ENCODE data around the gene PRDM5.

PRDM5 gene

DNA sequence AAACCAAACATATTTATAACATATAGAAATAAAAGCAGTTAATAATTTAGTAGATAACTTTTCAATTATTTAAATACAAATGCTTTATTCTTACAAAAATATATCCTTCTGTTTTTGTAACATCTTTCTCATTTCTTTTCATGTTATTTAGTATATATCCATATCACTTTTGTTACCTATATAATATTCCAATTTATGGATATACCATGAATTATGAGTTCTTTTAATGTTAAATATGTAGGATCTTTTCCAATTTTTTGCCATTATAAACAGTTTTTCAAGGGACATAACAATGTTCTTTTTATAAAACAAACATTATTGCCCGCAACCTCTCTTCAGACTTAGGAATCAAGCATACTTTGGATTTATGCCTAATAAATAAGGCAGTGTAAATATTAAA is 151.6 kb downstream of the PRDM5 start:
- Histone ChIP-seq H3K27me3 (ENCODE audit: control insufficient read depth, insufficient read depth, low read length, poor library complexity, severe bottlenecking) (no peaks in the 10 kb centered on the region), H3K4me1 (ENCODE audit: control insufficient read depth, insufficient read depth, low read length) (no peaks in the 10 kb centered on the region), H3K4me3 (ENCODE audit: insufficient read depth, low read depth, low read length) (no peak overlapping the region), H3K36me3 (ENCODE audit: control insufficient read depth, insufficient read depth, low read length) (no peaks in the 10 kb centered on the region), H3K9me3 (ENCODE audit: control insufficient read depth, low read length) (no peaks in the 10 kb centered on the region), H3K27ac (ENCODE audit: insufficient read depth, low read depth, low read length, poor library complexity, severe bottlenecking) (no peak overlapping the region)
- 100% methylated on average over 1 of the region's 1 CpG; no CpG with 5 or more reads in 1 of the 2 experiments for WGBS, 2 experiments

DNA sequence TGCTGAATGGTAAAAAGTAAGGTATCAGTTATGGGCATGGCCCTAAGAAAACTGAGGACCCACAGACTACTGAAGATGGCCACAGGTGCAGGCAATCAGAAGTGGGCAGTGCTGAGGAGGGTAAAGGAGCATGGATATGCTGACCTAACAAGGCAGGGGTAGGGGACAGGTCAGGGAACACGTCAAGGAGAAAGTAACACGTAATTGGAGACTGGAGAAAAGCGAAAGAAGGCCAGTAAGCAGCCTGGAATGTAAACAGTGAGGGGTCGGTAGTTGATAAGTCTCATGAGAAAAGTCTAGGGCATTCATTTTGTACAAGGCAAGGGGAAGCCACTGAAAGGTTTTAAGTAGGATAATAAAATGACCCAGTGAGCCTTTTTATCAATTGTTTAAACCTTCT is 153.3 kb downstream of the PRDM5 start:
- Histone ChIP-seq H3K4me1 (ENCODE audit: control insufficient read depth, insufficient read depth, low read length) (no peaks in the 10 kb centered on the region), H3K27ac (ENCODE audit: insufficient read depth, low read depth, low read length, poor library complexity, severe bottlenecking) (no peak overlapping the region), H3K9me3 (ENCODE audit: control insufficient read depth, low read length) (no peaks in the 10 kb centered on the region), H3K4me3 (ENCODE audit: insufficient read depth, low read depth, low read length) (no peak overlapping the region), H3K27me3 (ENCODE audit: control insufficient read depth, insufficient read depth, low read length, poor library complexity, severe bottlenecking) (no peaks in the 10 kb centered on the region), H3K36me3 (ENCODE audit: control insufficient read depth, insufficient read depth, low read length) (no peaks in the 10 kb centered on the region)
- 63 to 65% methylated on average over 4 of the region's 4 CpGs for WGBS, 2 experiments

DNA sequence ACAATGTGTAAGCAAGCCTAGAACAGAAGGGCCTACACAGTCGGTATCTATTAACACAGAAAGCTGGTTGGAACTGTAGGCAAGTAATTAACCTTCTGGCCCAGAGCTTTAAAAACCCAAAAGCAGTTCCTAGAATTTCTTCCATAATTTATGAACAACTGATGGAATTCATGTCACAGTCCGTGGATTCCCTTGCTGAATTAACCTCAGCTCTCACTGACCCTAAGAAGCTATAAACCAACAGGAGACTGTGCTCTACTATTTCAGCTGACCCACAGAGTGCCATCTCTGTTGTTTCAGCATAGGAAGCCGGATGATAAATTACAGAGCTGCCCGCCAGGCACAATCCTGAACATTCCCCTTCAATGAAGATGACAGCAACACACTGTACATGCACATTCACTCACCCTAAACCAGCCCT is 157.3 kb downstream of the PRDM5 start:
- Histone ChIP-seq H3K27ac (ENCODE audit: insufficient read depth, low read depth, low read length, poor library complexity, severe bottlenecking) (peak overlapping the region; percentile 6), H3K4me1 (ENCODE audit: control insufficient read depth, insufficient read depth, low read length) (no peaks in the 10 kb centered on the region), H3K36me3 (ENCODE audit: control insufficient read depth, insufficient read depth, low read length) (no peaks in the 10 kb centered on the region), H3K4me3 (ENCODE audit: insufficient read depth, low read depth, low read length) (no peak overlapping the region), H3K9me3 (ENCODE audit: control insufficient read depth, low read length) (no peaks in the 10 kb centered on the region), H3K27me3 (ENCODE audit: control insufficient read depth, insufficient read depth, low read length, poor library complexity, severe bottlenecking) (no peaks in the 10 kb centered on the region)
- WGBS, 2 experiments = 88 to 92% methylated on average over 4 of the region's 4 CpGs

DNA sequence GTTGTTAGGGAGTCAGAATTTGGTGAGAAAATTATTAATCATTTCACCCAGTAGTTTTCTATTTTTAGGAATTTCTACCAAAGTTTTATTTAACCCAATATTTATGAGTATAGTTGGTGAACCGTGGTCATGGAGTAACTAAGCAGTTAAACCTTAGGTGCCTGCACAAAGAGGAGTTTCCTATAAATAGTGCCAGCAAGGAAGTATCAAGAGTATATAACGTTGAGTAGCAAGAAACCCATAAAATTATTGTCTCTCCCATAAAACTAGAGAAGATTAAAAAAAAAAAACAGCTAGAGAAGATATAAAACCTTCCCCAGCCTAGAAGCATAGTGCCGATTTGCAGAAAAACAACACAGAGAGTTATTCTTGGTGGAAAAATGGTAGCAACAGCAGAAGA is 158.9 kb downstream of the PRDM5 start:
- no peaks in the 10 kb centered on the region for H3K36me3 ChIP-seq (ENCODE audit: control insufficient read depth, insufficient read depth, low read length)
- WGBS, 2 experiments = 96 to 100% methylated on average over 1 to 3 of the region's 3 CpGs
- no peaks in the 10 kb centered on the region for H3K9me3 ChIP-seq (ENCODE audit: control insufficient read depth, low read length)
- H3K27ac ChIP-seq (ENCODE audit: insufficient read depth, low read depth, low read length, poor library complexity, severe bottlenecking) = no peak overlapping the region
- H3K4me1 ChIP-seq (ENCODE audit: control insufficient read depth, insufficient read depth, low read length) = no peaks in the 10 kb centered on the region
- H3K4me3 ChIP-seq (ENCODE audit: insufficient read depth, low read depth, low read length) = no peak overlapping the region
- H3K27me3 ChIP-seq (ENCODE audit: control insufficient read depth, insufficient read depth, low read length, poor library complexity, severe bottlenecking) = no peaks in the 10 kb centered on the region

DNA sequence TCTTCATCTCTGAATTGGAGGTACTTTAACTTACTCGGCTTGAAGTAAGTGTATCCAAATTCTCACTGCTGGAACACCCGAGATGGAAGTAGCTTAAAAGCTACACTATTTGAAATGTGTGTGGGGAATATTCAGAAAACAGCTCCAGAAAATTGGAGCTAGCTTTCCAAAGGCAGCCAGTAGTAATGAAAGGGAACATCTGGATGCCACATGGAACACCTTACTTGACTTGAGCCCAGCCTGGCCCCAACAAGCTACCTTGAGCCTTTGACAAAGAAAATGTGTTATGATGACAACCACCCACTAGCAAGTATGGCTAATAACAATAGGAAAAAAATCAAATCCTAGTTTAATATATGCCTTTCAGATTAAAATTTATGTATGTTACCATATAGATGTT is 161.5 kb downstream of the PRDM5 start:
- Histone ChIP-seq H3K27ac (ENCODE audit: insufficient read depth, low read depth, low read length, poor library complexity, severe bottlenecking) (no peak overlapping the region), H3K4me3 (ENCODE audit: insufficient read depth, low read depth, low read length) (no peak overlapping the region), H3K9me3 (ENCODE audit: control insufficient read depth, low read length) (no peaks in the 10 kb centered on the region), H3K4me1 (ENCODE audit: control insufficient read depth, insufficient read depth, low read length) (no peaks in the 10 kb centered on the region), H3K27me3 (ENCODE audit: control insufficient read depth, insufficient read depth, low read length, poor library complexity, severe bottlenecking) (no peaks in the 10 kb centered on the region), H3K36me3 (ENCODE audit: control insufficient read depth, insufficient read depth, low read length) (no peaks in the 10 kb centered on the region)
- 91 to 96% methylated on average over 2 of the region's 2 CpGs for WGBS, 2 experiments

DNA sequence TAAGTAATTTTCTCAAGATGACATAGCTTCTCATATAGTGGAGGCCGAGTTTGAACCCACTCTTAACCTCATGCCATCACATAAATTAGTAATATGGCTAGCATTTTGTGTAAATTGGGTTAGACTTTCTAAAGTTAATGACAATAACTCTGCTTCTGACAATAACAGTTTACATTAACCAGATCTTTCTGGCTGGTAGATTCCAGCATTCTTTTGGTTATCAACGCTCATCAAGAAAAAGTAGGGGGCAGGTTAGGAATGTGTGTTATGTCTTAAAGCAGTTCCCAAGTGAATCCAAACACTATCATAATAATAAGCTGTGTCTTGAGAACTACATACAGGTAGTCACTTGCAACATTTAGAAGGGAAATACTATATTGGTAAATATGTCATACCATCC is 162.5 kb downstream of the PRDM5 start:
- H3K36me3 ChIP-seq (ENCODE audit: control insufficient read depth, insufficient read depth, low read length) = no peaks in the 10 kb centered on the region
- no peaks in the 10 kb centered on the region for H3K9me3 ChIP-seq (ENCODE audit: control insufficient read depth, low read length)
- H3K4me1 ChIP-seq (ENCODE audit: control insufficient read depth, insufficient read depth, low read length) = no peaks in the 10 kb centered on the region
- H3K4me3 ChIP-seq (ENCODE audit: insufficient read depth, low read depth, low read length) = no peak overlapping the region
- WGBS, 2 experiments = 90 to 100% methylated on average over 1 to 2 of the region's 2 CpGs
- no peaks in the 10 kb centered on the region for H3K27me3 ChIP-seq (ENCODE audit: control insufficient read depth, insufficient read depth, low read length, poor library complexity, severe bottlenecking)
- no peak overlapping the region for H3K27ac ChIP-seq (ENCODE audit: insufficient read depth, low read depth, low read length, poor library complexity, severe bottlenecking)

DNA sequence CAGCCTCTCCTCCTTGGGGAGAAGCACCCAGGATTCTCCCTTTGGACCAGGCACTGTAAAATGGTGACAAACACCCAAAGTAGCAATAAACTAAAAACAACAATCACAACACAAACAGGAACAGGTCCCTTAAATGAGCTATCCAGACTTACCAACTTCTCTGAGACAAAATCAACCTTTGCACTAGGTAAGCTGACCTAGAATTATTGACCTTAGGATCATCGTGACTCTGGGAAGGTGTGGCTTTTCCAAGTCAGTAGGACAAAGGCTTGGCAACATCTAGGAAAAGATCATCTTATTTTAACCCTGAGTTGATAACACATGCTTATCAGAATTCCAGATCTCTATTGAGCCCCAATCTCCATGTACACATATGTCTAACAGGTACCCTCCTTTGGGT is 166.7 kb downstream of the PRDM5 start:
- H3K27ac ChIP-seq (ENCODE audit: insufficient read depth, low read depth, low read length, poor library complexity, severe bottlenecking) = no peak overlapping the region
- H3K36me3 ChIP-seq (ENCODE audit: control insufficient read depth, insufficient read depth, low read length) = no peaks in the 10 kb centered on the region
- WGBS, 2 experiments = 94 to 100% methylated on average over 1 of the region's 1 CpG
- H3K27me3 ChIP-seq (ENCODE audit: control insufficient read depth, insufficient read depth, low read length, poor library complexity, severe bottlenecking) = no peaks in the 10 kb centered on the region
- no peaks in the 10 kb centered on the region for H3K9me3 ChIP-seq (ENCODE audit: control insufficient read depth, low read length)
- no peak overlapping the region for H3K4me3 ChIP-seq (ENCODE audit: insufficient read depth, low read depth, low read length)
- peaks cover 4% of the 10 kb centered on the region for H3K4me1 ChIP-seq (ENCODE audit: control insufficient read depth, insufficient read depth, low read length)

DNA sequence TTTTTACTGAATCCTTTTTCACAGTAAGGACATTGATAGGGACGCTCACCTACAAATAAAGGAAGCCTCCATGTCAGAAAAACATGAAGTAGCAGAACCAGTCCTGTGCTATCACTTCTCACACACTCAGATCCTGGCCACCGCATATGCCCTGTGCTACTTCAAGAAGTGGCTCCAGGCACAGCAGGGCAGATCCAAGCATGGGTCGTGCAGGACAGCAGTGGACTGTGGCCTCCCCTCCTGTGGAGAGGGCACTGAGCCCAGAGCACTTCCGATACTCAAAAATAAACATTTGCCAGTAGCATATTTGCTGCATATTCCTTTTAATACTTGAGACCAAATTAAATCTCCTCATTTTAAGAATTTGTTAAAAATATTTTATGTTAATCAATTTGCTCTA is 167.9 kb downstream of the PRDM5 start:
- Histone ChIP-seq H3K36me3 (ENCODE audit: control insufficient read depth, insufficient read depth, low read length) (no peaks in the 10 kb centered on the region), H3K9me3 (ENCODE audit: control insufficient read depth, low read length) (no peaks in the 10 kb centered on the region), H3K4me3 (ENCODE audit: insufficient read depth, low read depth, low read length) (no peak overlapping the region), H3K4me1 (ENCODE audit: control insufficient read depth, insufficient read depth, low read length) (peaks cover 4% of the 10 kb centered on the region), H3K27ac (ENCODE audit: insufficient read depth, low read depth, low read length, poor library complexity, severe bottlenecking) (no peak overlapping the region), H3K27me3 (ENCODE audit: control insufficient read depth, insufficient read depth, low read length, poor library complexity, severe bottlenecking) (no peaks in the 10 kb centered on the region)
- WGBS, 2 experiments = 76 to 78% methylated on average over 4 of the region's 4 CpGs

DNA sequence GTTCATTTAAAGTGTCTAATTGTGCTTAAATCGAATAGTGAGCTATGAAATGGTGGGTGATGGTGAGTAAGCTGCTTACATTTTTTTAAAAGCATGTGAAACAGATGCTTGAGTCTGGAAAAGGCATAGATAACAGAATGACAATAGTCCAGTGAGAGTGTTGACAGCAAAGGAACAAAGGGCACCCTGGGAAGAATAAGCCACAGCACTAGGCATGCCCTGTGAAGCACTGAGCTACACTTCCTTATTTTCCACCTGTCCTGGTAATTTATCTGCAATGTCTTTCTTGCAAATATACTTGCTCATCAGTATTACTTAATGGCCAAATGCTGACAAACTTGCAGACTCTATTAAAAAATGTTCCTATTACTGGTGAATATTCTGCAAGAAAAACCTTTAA is 168.7 kb downstream of the PRDM5 start:
- WGBS, 2 experiments = 62 to 78% methylated on average over 1 of the region's 1 CpG
- H3K4me1 ChIP-seq (ENCODE audit: control insufficient read depth, insufficient read depth, low read length) = peaks cover 4% of the 10 kb centered on the region
- H3K4me3 ChIP-seq (ENCODE audit: insufficient read depth, low read depth, low read length) = no peak overlapping the region
- H3K9me3 ChIP-seq (ENCODE audit: control insufficient read depth, low read length) = no peaks in the 10 kb centered on the region
- H3K27ac ChIP-seq (ENCODE audit: insufficient read depth, low read depth, low read length, poor library complexity, severe bottlenecking) = no peak overlapping the region
- no peaks in the 10 kb centered on the region for H3K27me3 ChIP-seq (ENCODE audit: control insufficient read depth, insufficient read depth, low read length, poor library complexity, severe bottlenecking)
- no peaks in the 10 kb centered on the region for H3K36me3 ChIP-seq (ENCODE audit: control insufficient read depth, insufficient read depth, low read length)

DNA sequence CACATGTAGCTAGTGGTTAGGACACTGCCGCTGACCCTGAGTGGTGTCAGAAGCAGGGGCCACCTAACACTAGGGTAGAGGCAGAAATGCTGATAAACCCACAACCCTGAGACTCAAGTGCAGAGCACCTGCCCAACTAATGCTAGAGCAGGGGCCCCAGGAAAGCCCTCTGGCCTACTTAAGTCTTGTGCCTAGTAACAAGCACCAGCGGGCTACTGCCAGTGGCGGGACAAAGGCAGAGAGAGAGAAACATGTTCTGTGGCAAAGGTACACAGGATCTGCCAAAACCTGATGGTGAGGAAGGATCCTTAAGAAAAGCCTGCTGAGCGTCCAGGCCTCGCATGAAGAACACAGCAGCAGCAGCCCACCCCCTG is 172.4 kb downstream of the PRDM5 start:
- 91 to 97% methylated on average over 5 of the region's 5 CpGs for WGBS, 2 experiments
- no peak overlapping the region for H3K27ac ChIP-seq (ENCODE audit: insufficient read depth, low read depth, low read length, poor library complexity, severe bottlenecking)
- peaks cover 4% of the 10 kb centered on the region for H3K4me1 ChIP-seq (ENCODE audit: control insufficient read depth, insufficient read depth, low read length)

DNA sequence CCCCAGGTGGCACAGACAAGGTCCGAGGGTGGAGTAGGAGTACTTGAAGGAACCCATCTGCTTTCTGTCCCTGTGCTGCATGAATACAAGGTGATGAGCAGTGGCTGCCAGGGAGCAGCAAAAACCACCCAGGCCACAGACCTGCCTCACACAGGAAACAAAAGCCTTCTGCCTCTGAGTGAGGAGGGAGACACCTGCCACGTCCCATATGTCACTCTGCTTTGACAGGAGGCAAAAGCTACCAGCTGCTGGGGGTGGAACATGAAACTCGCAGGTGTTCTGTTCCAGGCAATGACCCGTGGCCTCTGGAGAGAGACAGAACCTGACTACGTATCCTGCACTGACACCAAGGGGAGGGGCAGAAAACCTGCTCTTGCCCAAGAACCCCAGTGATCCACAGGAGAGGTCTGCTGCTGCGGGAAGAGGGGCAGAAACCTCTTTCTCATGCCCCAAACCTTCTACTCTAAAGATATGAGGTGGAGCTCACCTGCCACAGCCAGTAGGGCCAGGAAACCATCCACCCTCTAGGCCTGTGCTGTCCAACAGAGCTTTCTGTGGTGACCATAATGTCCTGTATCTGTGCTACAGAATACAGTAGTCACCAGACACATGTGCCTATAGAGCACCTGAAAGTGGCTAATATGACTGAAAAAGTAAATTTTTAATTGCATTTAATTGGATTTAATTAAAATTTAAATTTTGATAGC is 172.9 kb downstream of the PRDM5 start:
- Histone ChIP-seq H3K9me3 (ENCODE audit: control insufficient read depth, low read length) (no peaks in the 10 kb centered on the region), H3K4me3 (ENCODE audit: insufficient read depth, low read depth, low read length) (no peak overlapping the region), H3K27me3 (ENCODE audit: control insufficient read depth, insufficient read depth, low read length, poor library complexity, severe bottlenecking) (no peaks in the 10 kb centered on the region), H3K36me3 (ENCODE audit: control insufficient read depth, insufficient read depth, low read length) (no peaks in the 10 kb centered on the region), H3K27ac (ENCODE audit: insufficient read depth, low read depth, low read length, poor library complexity, severe bottlenecking) (no peak overlapping the region), H3K4me1 (ENCODE audit: control insufficient read depth, insufficient read depth, low read length) (peaks cover 2% of the 10 kb centered on the region)
- 89 to 93% methylated on average over 6 of the region's 6 CpGs for WGBS, 2 experiments

More for the DNA sequence above, 172.4 kb downstream of the PRDM5 start:
- no peaks in the 10 kb centered on the region for H3K27me3 ChIP-seq (ENCODE audit: control insufficient read depth, insufficient read depth, low read length, poor library complexity, severe bottlenecking)
- no peak overlapping the region for H3K4me3 ChIP-seq (ENCODE audit: insufficient read depth, low read depth, low read length)
- H3K36me3 ChIP-seq (ENCODE audit: control insufficient read depth, insufficient read depth, low read length) = no peaks in the 10 kb centered on the region
- no peaks in the 10 kb centered on the region for H3K9me3 ChIP-seq (ENCODE audit: control insufficient read depth, low read length)

Data from ectodermal cell (in vitro differentiated cells).